ENCODE data around the gene CFAP119. TPM values are rescaled to one million over a fixed set of nuclear protein-coding genes. Genes with fewer than 3 reads are reported as not detected.

The CFAP119 gene
- total and polyA plus RNA-seq, 2 donors (not counting 3 experiments of a cell fraction or from before 2014, with no cell fraction given), result 6.5 to 9.5 TPM

DNA sequence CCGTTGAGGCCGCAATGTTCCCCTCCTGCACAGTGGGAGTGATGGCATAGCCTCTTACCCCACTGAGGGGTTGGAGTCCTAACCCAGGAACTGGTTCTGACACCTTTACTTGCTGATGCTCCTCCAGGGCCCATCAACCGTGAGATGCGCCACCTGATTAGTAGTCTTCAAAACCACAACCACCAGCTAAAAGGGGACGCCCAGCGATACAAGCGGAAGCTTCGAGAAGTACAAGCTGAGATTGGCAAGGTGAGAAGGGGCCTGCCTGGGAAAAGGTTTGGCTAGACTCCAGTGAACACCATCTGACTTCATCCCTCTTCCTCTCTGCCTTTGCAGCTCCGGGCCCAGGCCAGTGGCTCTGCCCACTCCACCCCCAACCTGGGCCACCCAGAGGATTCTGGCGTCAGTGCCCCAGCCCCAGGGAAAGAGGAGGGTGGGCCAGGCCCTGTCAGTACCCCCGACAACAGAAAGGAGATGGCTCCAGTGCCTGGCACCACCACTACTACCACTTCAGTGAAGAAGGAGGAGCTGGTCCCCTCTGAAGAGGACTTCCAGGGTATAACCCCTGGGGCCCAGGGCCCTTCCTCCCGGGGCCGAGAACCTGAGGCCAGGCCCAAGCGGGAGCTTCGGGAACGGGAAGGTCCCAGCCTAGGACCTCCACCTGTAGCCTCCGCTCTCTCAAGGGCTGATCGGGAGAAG is 6.1 kb upstream of the CFAP119 start:
- ChIA-PET CTCF (no interaction called here), POLR2A (no interaction called here)
- Histone ChIP-seq H3K9ac (replicated peaks; ENCODE audit: extremely low read depth, insufficient read depth, low read length) (no peak overlapping the region), H3K27me3 (ENCODE audit: control insufficient read depth in 2 of 2, insufficient read depth in 2 of 2, low read length in 2 of 2) (no peaks in the 10 kb centered on the region), H3K4me2 (ENCODE audit: insufficient read depth, low read length) (no peak overlapping the region), H3K4me3 (replicated peaks in 1 of 3; ENCODE audit: insufficient read depth in 1 of 3, low read depth in 1 of 3, low read length in 3 of 3) (no peak overlapping the region), H2AFZ (ENCODE audit: low read depth, low read length) (no peak overlapping the region), H3K27ac (ENCODE audit: insufficient read depth, low read depth, low read length) (no peak overlapping the region), H3K36me3 (ENCODE audit: control insufficient read depth in 2 of 2, extremely low read depth in 1 of 2, insufficient read depth in 2 of 2, low read length in 2 of 2) (peaks cover 24 to 68% of the 10 kb centered on the region in 2 experiments), H3K9me1 (replicated peaks; ENCODE audit: control insufficient read depth, extremely low read depth, insufficient read depth, low read length) (no peaks in the 10 kb centered on the region), H3K9me3 (replicated peaks; ENCODE audit: control insufficient read depth, insufficient read depth, low read length) (no peaks in the 10 kb centered on the region), H3K4me1 (ENCODE audit: control insufficient read depth, extremely low read depth, insufficient read depth, low read length) (peaks cover 7% of the 10 kb centered on the region), H4K20me1 (replicated peaks; ENCODE audit: control insufficient read depth, extremely low read depth, insufficient read depth, low read length) (no peaks in the 10 kb centered on the region), H3K79me2 (ENCODE audit: control insufficient read depth, insufficient read depth, low read length) (peaks cover 17% of the 10 kb centered on the region)
- BruUV-seq (replicated peaks), result no TSS peak
- FAIRE-seq, result no peak
- DNase-seq (ENCODE audit: low read depth, low spot score), result no peak
- intact Hi-C loops (cut with micrococcal nuclease), result no loop called here
- dilution Hi-C loops (cut with MboI; ENCODE audit: extremely low pct_ligation_motif_present, low sequenced_read_pairs), result no loop called here
- no peak for TF ChIP-seq EZH2 (IDR thresholded peaks at IDR 0.05; ENCODE audit: borderline replicate concordance, low read depth, low read length, severe bottlenecking)
- no peak for TF ChIP-seq POLR2AphosphoS5 (IDR thresholded peaks at IDR 0.05; ENCODE audit: insufficient read depth, low read depth, low read length)
- no peak for TF ChIP-seq FOS (IDR thresholded peaks at IDR 0.05; ENCODE audit: borderline replicate concordance, insufficient read depth, low read length)
- TF ChIP-seq MYC (IDR thresholded peaks at IDR 0.05; ENCODE audit: low read depth, low read length), result no peak

DNA sequence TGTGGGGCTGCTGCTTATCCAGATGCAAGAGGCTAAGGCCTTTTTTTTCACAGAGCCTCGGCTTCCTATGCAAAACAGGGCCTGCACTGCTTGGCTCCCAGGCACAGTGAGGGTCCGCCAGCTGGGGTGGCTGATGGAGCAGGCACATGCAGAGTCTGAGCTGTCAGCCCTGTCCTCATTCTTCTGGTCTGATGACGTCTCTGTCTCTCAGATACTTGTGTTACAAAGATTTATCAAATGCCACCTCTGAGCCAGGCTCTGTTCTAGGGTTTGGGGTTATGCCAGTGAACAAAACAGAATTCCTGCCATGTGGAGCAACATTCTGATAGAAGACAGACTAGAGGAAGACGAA is 5.0 kb upstream of the CFAP119 start:
- Histone ChIP-seq H3K4me2 (ENCODE audit: insufficient read depth, low read length) (no peak overlapping the region), H3K9me1 (replicated peaks; ENCODE audit: control insufficient read depth, extremely low read depth, insufficient read depth, low read length) (no peaks in the 10 kb centered on the region), H3K79me2 (ENCODE audit: control insufficient read depth, insufficient read depth, low read length) (peaks cover 22% of the 10 kb centered on the region), H2AFZ (ENCODE audit: low read depth, low read length) (no peak overlapping the region), H3K36me3 (ENCODE audit: control insufficient read depth in 2 of 2, extremely low read depth in 1 of 2, insufficient read depth in 2 of 2, low read length in 2 of 2) (peaks cover 22 to 58% of the 10 kb centered on the region in 2 experiments), H3K27ac (ENCODE audit: insufficient read depth, low read depth, low read length) (no peak overlapping the region), H3K9me3 (replicated peaks; ENCODE audit: control insufficient read depth, insufficient read depth, low read length) (no peaks in the 10 kb centered on the region), H3K9ac (replicated peaks; ENCODE audit: extremely low read depth, insufficient read depth, low read length) (no peak overlapping the region), H3K27me3 (ENCODE audit: control insufficient read depth in 2 of 2, insufficient read depth in 2 of 2, low read length in 2 of 2) (no peaks in the 10 kb centered on the region), H3K4me3 (replicated peaks in 1 of 3; ENCODE audit: insufficient read depth in 1 of 3, low read depth in 1 of 3, low read length in 3 of 3) (no peak overlapping the region), H4K20me1 (replicated peaks; ENCODE audit: control insufficient read depth, extremely low read depth, insufficient read depth, low read length) (no peaks in the 10 kb centered on the region), H3K4me1 (ENCODE audit: control insufficient read depth, extremely low read depth, insufficient read depth, low read length) (peaks cover 11% of the 10 kb centered on the region)
- no TSS peak for BruUV-seq (replicated peaks)
- FAIRE-seq (no peak), DNase-seq (ENCODE audit: low read depth, low spot score) (no peak)
- ChIA-PET CTCF (no interaction called here), POLR2A (no interaction called here)
- dilution Hi-C loops (cut with MboI; ENCODE audit: extremely low pct_ligation_motif_present, low sequenced_read_pairs), result no loop called here
- no peak for TF ChIP-seq POLR2AphosphoS5 (IDR thresholded peaks at IDR 0.05; ENCODE audit: insufficient read depth, low read depth, low read length)
- TF ChIP-seq GATA2 (IDR thresholded peaks at IDR 0.05; ENCODE audit: insufficient read depth, insufficient read length, low read depth, low read length), result no peak
- TF ChIP-seq FOS (IDR thresholded peaks at IDR 0.05; ENCODE audit: borderline replicate concordance, insufficient read depth, low read length), result no peak
- TF ChIP-seq, protein P1, sequence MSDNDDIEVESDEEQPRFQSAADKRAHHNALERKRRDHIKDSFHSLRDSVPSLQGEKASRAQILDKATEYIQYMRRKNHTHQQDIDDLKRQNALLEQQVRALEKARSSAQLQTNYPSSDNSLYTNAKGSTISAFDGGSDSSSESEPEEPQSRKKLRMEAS (IDR thresholded peaks at IDR 0.05; ENCODE audit: insufficient read depth, insufficient read length), result no peak
- no peak for TF ChIP-seq POLR2A (IDR thresholded peaks at IDR 0.05; ENCODE audit: low read depth, low read length)
- TF ChIP-seq JUN (IDR thresholded peaks at IDR 0.05; ENCODE audit: borderline replicate concordance, insufficient read depth, insufficient read length, low read depth), result no peak
- TF ChIP-seq, protein P2, sequence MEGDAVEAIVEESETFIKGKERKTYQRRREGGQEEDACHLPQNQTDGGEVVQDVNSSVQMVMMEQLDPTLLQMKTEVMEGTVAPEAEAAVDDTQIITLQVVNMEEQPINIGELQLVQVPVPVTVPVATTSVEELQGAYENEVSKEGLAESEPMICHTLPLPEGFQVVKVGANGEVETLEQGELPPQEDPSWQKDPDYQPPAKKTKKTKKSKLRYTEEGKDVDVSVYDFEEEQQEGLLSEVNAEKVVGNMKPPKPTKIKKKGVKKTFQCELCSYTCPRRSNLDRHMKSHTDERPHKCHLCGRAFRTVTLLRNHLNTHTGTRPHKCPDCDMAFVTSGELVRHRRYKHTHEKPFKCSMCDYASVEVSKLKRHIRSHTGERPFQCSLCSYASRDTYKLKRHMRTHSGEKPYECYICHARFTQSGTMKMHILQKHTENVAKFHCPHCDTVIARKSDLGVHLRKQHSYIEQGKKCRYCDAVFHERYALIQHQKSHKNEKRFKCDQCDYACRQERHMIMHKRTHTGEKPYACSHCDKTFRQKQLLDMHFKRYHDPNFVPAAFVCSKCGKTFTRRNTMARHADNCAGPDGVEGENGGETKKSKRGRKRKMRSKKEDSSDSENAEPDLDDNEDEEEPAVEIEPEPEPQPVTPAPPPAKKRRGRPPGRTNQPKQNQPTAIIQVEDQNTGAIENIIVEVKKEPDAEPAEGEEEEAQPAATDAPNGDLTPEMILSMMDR (IDR thresholded peaks at IDR 0.05; ENCODE audit: extremely low read depth in 1 of 2, insufficient read depth in 1 of 2, low read depth in 1 of 2, low read length in 2 of 2), result no peak
- no peak for TF ChIP-seq MYC (IDR thresholded peaks at IDR 0.05; ENCODE audit: low read depth, low read length)
- no peak for TF ChIP-seq EZH2 (IDR thresholded peaks at IDR 0.05; ENCODE audit: borderline replicate concordance, low read depth, low read length, severe bottlenecking)
- intact Hi-C loops (cut with micrococcal nuclease), result no loop called here

Measured in endothelial cell of umbilical vein (primary cell).